Measurements from ENCODE around the gene SETD6. TPM values are rescaled to one million over a fixed set of nuclear protein-coding genes. Genes with fewer than 3 reads are reported as not detected.
A peak's percentile ranks its signal among the peaks of the same experiment; 100 is the strongest.
"Not testable (repeated sequence)": the region's sequence is repeated elsewhere in the genome, so short reads cannot be mapped to it uniquely, and the experiment has no call there.

Gene SETD6
- polyA plus RNA-seq, 1 donor from 2014 or later: 12.4 TPM

DNA sequence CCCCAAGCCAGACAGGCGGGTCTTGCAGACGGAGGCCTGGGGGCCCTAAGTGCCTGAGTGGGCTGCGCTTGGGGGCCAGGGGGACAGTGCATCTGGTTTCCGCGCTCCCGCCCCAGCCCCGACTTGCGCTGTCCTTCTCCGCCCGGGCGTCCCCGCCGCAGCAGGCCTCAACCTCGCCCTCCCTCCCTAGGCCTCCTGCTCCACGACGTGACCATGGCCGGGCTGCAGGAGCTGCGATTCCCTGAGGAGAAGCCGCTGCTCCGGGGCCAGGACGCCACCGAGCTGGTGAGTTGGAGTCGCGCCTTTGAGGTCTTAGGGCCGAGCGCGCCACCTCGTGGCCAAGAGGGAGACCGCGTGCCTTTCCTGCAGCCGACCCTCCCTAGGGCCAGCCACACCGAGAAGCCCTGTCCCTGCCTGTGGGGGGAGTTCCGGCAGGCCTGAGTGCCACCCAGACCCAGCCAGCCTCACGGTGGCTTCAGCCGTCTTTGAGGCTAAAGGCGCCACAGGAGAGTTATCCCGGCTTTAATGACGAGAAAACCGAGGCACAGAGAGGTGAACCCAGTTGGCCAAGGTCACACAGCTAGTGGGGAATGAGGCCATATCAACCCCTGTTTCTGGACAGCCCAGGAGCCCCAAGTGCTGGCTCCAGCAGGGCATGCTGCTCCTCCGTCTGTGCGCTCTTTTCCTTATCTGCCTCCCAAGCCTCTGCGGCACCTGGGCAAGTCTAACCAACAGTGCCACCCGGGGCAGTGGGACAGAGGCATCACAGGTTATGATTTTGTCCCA lies 27.6 kb upstream of the SETD6 start:
- Mint-ChIP-seq H3K4me3 (peak overlapping the region in 1 of 4 donors; percentile 52), H3K36me3 (no peaks in the 10 kb centered on the region), H3K4me1 (peaks cover 0 to 3% (median 1%) of the 10 kb centered on the region in 3 donors), H3K27ac (no peak overlapping the region), H3K9me3 (no peaks in the 10 kb centered on the region), H3K27me3 (peaks cover 10% of the 10 kb centered on the region)

GRCh38 chr16:58488531-58488930 lies 26.8 kb upstream of the SETD6 start:
- no peaks in the 10 kb centered on the region for H3K36me3 Mint-ChIP-seq
- H3K9me3 Mint-ChIP-seq: no peaks in the 10 kb centered on the region
- H3K4me3 Mint-ChIP-seq: no peak overlapping the region
- peaks cover 10% of the 10 kb centered on the region for H3K27me3 Mint-ChIP-seq
- H3K27ac Mint-ChIP-seq: no peak overlapping the region
- peaks cover 0 to 3% (median 1%) of the 10 kb centered on the region in 3 donors for H3K4me1 Mint-ChIP-seq

GRCh38 chr16:58490065-58490464 lies 25.3 kb upstream of the SETD6 start:
- Mint-ChIP-seq H3K36me3 (no peaks in the 10 kb centered on the region), H3K9me3 (no peaks in the 10 kb centered on the region), H3K4me1 (peaks cover 0 to 3% (median 3%) of the 10 kb centered on the region in 3 donors), H3K27me3 (peaks cover 11% of the 10 kb centered on the region), H3K27ac (no peak overlapping the region), H3K4me3 (peak overlapping the region in 1 of 4 donors; percentile 45)

- not testable (repeated sequence) for H3K4me1 Mint-ChIP-seq, H3K36me3 Mint-ChIP-seq, H3K9me3 Mint-ChIP-seq
- Mint-ChIP-seq H3K27ac (peak overlapping the region in 1 of 3 donors; percentile 39), H3K4me3 (peak overlapping the region in 1 of 4 donors; percentile 47), H3K27me3 (peaks cover 11% of the 10 kb centered on the region)
These were observed 24.8 kb upstream of the SETD6 start for GRCh38 chr16:58490539-58490938.

DNA sequence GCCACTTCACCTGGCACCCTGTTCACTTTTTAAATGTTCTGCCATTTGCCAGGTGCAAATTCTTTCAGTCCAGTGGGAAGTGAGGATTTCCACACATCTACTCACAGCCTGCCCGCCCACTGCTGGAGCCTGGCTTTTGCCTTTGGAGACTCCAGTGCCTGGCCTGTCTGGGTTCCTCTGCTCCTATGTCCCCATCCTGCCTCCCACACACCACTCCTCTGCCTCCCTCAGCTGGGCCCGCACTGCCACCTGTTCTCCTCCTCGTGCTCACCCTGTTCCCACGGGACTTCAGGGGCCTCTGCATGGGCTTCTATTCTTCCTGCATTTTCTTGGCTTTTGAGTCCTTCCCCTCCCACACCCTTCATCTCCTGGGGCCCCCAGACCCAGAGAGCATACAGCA lies 23.3 kb upstream of the SETD6 start:
- H3K9me3 Mint-ChIP-seq: no peaks in the 10 kb centered on the region
- peaks cover 9% of the 10 kb centered on the region for H3K27me3 Mint-ChIP-seq
- no peak overlapping the region for H3K4me3 Mint-ChIP-seq
- peaks cover 1 to 9% (median 3%) of the 10 kb centered on the region in 3 donors for H3K4me1 Mint-ChIP-seq
- H3K36me3 Mint-ChIP-seq: no peaks in the 10 kb centered on the region
- H3K27ac Mint-ChIP-seq: no peak overlapping the region

GRCh38 chr16:58492735-58493134 lies 22.6 kb upstream of the SETD6 start:
- H3K27ac Mint-ChIP-seq: no peak overlapping the region
- H3K36me3 Mint-ChIP-seq: no peaks in the 10 kb centered on the region
- H3K27me3 Mint-ChIP-seq: peaks cover 7% of the 10 kb centered on the region
- H3K4me3 Mint-ChIP-seq: no peak overlapping the region
- H3K4me1 Mint-ChIP-seq: peaks cover 2 to 8% (median 3%) of the 10 kb centered on the region in 3 donors
- no peaks in the 10 kb centered on the region for H3K9me3 Mint-ChIP-seq

DNA sequence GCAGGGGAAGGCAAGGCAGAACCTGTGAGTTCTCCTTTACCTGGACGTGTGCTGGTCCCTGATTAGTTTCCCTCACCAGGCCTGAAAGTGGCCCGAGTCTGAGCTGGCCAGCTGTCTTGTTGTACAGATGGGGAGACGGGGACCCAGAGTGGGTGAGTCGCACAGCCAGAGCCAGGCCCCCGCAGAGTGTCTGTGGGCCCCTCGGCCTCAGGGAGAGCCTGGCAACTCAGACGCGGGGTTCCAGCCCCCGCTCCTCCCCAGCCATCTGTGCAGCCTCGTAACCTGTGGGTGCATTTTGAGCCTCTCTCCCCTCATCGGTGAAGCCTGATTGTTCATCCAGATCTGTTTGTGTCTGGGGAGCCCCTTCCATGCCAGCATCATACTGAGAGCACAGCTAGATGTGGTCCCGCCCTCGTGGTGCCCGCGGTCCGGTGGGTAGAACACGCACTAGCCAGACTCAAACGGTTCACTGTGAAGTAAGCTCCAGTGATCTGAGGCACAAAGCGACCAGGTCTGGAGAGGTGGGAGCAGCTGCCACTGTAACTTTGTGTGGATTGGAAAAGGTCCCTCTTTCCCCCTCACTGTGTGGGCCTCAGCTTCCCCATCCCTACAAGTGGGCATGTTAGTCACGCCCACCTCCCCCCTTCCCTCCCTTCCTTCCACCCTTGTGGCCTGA lies 21.4 kb upstream of the SETD6 start:
- H3K36me3 Mint-ChIP-seq: no peaks in the 10 kb centered on the region
- H3K4me3 Mint-ChIP-seq: no peak overlapping the region
- peaks cover 2 to 8% (median 3%) of the 10 kb centered on the region in 3 donors for H3K4me1 Mint-ChIP-seq
- H3K27me3 Mint-ChIP-seq: peaks cover 6% of the 10 kb centered on the region
- no peaks in the 10 kb centered on the region for H3K9me3 Mint-ChIP-seq
- no peak overlapping the region for H3K27ac Mint-ChIP-seq

DNA sequence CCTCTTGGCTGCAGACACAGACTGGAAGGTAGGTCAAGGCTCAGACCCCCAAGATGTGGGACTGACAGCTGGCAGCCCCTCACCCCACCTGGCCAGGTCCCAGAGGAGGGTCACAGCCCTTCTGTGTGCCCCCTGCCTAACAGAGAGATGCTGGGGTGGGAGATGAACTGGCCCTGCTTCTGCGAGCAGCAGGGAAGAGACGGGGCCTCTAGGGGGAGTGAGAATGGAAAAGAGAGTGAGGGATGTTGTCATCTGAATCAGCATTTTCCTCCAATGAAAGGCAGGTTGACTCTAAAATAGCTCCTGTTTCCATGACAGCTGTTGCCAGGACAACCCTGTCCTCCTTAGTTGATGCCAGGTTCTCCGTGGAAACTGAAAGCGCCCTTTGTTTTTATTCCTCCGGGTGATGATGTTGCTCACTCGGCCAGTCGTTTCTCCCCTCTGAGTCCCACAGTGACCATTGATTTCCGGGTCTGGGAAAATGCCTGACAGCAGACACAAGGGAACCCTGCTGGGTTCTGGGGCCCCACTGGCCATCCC lies 20.3 kb upstream of the SETD6 start:
- H3K9me3 Mint-ChIP-seq: no peaks in the 10 kb centered on the region
- peaks cover 6% of the 10 kb centered on the region for H3K27me3 Mint-ChIP-seq
- peak overlapping the region in 1 of 4 donors; percentile 52 for H3K4me3 Mint-ChIP-seq
- H3K4me1 Mint-ChIP-seq: peaks cover 0 to 10% (median 2%) of the 10 kb centered on the region in 3 donors
- peak overlapping the region in 2 of 3 donors; percentile 36 to 54 for H3K27ac Mint-ChIP-seq
- H3K36me3 Mint-ChIP-seq: no peaks in the 10 kb centered on the region

- H3K27me3 Mint-ChIP-seq: peaks cover 8% of the 10 kb centered on the region
- no peaks in the 10 kb centered on the region for H3K36me3 Mint-ChIP-seq
- peak overlapping the region in 2 of 4 donors; percentile 52 to 67 for H3K4me3 Mint-ChIP-seq
- peak overlapping the region in 2 of 3 donors; percentile 36 to 54 for H3K27ac Mint-ChIP-seq
- H3K9me3 Mint-ChIP-seq: no peaks in the 10 kb centered on the region
- H3K4me1 Mint-ChIP-seq: peaks cover 0 to 12% (median 2%) of the 10 kb centered on the region in 3 donors
These were observed 19.6 kb upstream of the SETD6 start for GRCh38 chr16:58495521-58496331.

DNA sequence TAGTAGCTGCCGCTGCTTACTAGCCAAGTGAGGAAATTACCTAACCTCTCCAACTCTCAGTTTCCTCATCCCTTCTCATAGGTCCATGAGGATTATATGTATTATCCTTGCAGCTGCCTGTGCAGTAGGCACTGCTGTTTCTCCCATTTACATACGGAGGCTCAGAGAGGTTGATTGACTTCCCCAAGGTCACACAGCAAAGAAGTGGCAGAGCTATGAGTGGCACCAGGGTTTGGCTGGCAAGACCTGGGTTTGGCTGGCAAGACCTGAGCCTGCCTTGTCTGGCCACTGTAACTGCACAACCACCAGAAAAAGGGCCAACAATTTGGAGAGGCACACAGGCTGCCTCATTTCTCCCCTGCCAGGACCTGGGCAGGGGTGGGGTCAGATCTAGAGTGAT lies 17.8 kb upstream of the SETD6 start:
- no peaks in the 10 kb centered on the region for H3K36me3 Mint-ChIP-seq
- peak overlapping the region in 1 of 3 donors; percentile 67 for H3K27ac Mint-ChIP-seq
- no peaks in the 10 kb centered on the region for H3K9me3 Mint-ChIP-seq
- peaks cover 8% of the 10 kb centered on the region for H3K27me3 Mint-ChIP-seq
- H3K4me3 Mint-ChIP-seq: no peak overlapping the region
- H3K4me1 Mint-ChIP-seq: peaks cover 0 to 18% (median 3%) of the 10 kb centered on the region in 3 donors

GRCh38 chr16:58497935-58498334 lies 17.4 kb upstream of the SETD6 start:
- Mint-ChIP-seq H3K4me3 (no peak overlapping the region), H3K36me3 (no peaks in the 10 kb centered on the region), H3K27me3 (peaks cover 8% of the 10 kb centered on the region), H3K27ac (peak overlapping the region in 1 of 3 donors; percentile 67), H3K4me1 (peaks cover 0 to 18% (median 3%) of the 10 kb centered on the region in 3 donors), H3K9me3 (no peaks in the 10 kb centered on the region)

DNA sequence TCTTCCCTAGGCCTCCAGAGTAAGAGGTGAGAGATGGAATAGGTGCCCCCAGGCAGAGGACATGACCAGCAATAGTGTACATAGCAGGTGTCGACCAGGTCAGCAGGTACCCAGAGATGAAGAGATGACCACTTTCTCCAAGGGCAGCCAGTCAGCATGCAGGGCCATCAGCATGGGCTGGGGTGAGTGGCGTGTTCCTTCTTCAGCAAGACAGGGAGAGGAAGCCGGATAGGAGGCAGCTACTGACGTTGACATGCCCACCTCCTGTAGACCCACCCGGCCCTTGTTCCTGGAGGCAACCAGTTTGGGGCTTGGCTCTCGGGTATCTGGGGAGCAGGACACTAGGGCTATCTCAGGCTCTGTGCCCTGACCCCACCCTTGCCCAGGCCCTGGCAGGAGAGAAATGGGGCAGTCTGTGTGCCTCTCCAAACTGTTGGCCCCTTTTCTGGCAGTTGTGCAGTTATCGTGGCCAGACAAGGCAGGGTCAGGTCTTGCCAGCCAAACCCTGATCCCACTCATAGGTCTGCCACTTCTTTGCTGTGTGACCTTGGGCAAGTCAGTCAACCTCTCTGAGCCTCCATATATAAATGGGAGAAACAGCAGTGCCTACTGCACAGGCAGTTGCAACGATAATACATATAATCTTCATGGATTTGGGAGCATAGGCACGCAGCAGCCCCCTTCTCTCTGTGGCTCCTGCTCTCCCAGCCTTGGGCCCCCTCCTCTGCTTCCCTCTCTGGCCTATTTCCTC lies 16.8 kb upstream of the SETD6 start:
- Mint-ChIP-seq H3K4me1 (peaks cover 0 to 18% (median 3%) of the 10 kb centered on the region in 3 donors), H3K4me3 (peak overlapping the region in 1 of 4 donors; percentile 81), H3K27me3 (peaks cover 8% of the 10 kb centered on the region), H3K36me3 (no peaks in the 10 kb centered on the region), H3K9me3 (no peaks in the 10 kb centered on the region), H3K27ac (no peak overlapping the region)

GRCh38 chr16:58499092-58499511 lies 16.2 kb upstream of the SETD6 start:
- no peak overlapping the region for H3K27ac Mint-ChIP-seq
- H3K27me3 Mint-ChIP-seq: peaks cover 8% of the 10 kb centered on the region
- H3K4me3 Mint-ChIP-seq: peak overlapping the region in 1 of 4 donors; percentile 65

More at GRCh38 chr16:58499092-58499511, 16.2 kb upstream of the SETD6 start:
- H3K36me3 Mint-ChIP-seq: no peaks in the 10 kb centered on the region
- H3K4me1 Mint-ChIP-seq: peaks cover 0 to 17% (median 3%) of the 10 kb centered on the region in 3 donors
- no peaks in the 10 kb centered on the region for H3K9me3 Mint-ChIP-seq

Data from IgD-negative memory B cell (primary cell).